KMS-11 (cell line): ENCODE measurements around the gene ANO9.

ENCODE experiments used
- H2AFZ ChIP-seq: fragments of 200-600 bp; sonication (generic); 2 replicates; pipeline ENCODE4 v1.6.1; 2016; ENCODE audit warnings: antibody characterized with exemption, mixed run types, low read depth
- H3K27ac ChIP-seq: fragments of 200-600 bp; sonication (generic); 2 replicates; pipeline ENCODE4 v1.6.1; 2016; ENCODE audit warnings: mild to moderate bottlenecking, mixed run types
- H3K27me3 ChIP-seq: fragments of 200-600 bp; sonication (generic); 2 replicates; pipeline ENCODE4 v1.6.1; 2017; ENCODE audit warnings: mild to moderate bottlenecking, low read depth, mixed run types, moderate library complexity; ENCODE audit not compliant: insufficient read depth
- H3K36me3 ChIP-seq: fragments of 200-600 bp; sonication (generic); 2 replicates; pipeline ENCODE4 v1.6.1; 2017; ENCODE audit warnings: mild to moderate bottlenecking, mixed run types; ENCODE audit not compliant: insufficient read depth
- H3K4me1 ChIP-seq: fragments of 200-600 bp; sonication (generic); 2 replicates; pipeline ENCODE4 v1.6.1; 2016; ENCODE audit warnings: mild to moderate bottlenecking, low read depth, mixed run types; ENCODE audit not compliant: poor library complexity, severe bottlenecking
- H3K4me2 ChIP-seq: fragments of 200-600 bp; sonication (generic); 2 replicates; pipeline ENCODE4 v1.7.0; 2016; ENCODE audit warnings: mild to moderate bottlenecking, mixed run types
- H3K4me3 ChIP-seq: fragments of 200-600 bp; sonication (generic); IDR thresholded peaks from 2 replicates; pipeline ENCODE4 v1.6.1; 2017; ENCODE audit warnings: low read depth, low read length, mixed read lengths; ENCODE audit not compliant: insufficient read depth
- H3K79me2 ChIP-seq: fragments of 200-600 bp; sonication (generic); 2 replicates; pipeline ENCODE4 v1.6.1; 2016; ENCODE audit warnings: low read depth, mixed run types; ENCODE audit not compliant: insufficient read depth
- H3K9ac ChIP-seq: fragments of 200-600 bp; sonication (generic); 2 replicates; pipeline ENCODE4 v1.6.1; 2016; ENCODE audit warnings: mild to moderate bottlenecking, mixed run types
- H4K20me1 ChIP-seq: fragments of 200-600 bp; sonication (generic); 2 replicates; pipeline ENCODE4 v1.6.1; 2016; ENCODE audit warnings: mild to moderate bottlenecking, mixed run types; ENCODE audit not compliant: insufficient read depth
- CTCF ChIP-seq: fragments of 200-600 bp; sonication (generic); conservative IDR thresholded peaks from 2 replicates; pipeline ENCODE4 v1.6.1; 2017; ENCODE audit warnings: low read depth, mild to moderate bottlenecking, antibody characterized with exemption, low read length, moderate library complexity, mixed read lengths

ANO9 gene

GRCh38 chr11:387193-387793, 54.5 kb downstream of the ANO9 start:
- H3K4me1 ChIP-seq = no peaks in the 10 kb centered on the region
- H4K20me1 ChIP-seq = no peaks in the 10 kb centered on the region
- no peak overlapping the region for H3K4me2 ChIP-seq
- no peaks in the 10 kb centered on the region for H3K36me3 ChIP-seq
- no peak overlapping the region for H3K4me3 ChIP-seq
- H3K27me3 ChIP-seq = peaks cover 78% of the 10 kb centered on the region
- no peak for TF ChIP-seq CTCF
- no peaks in the 10 kb centered on the region for H3K79me2 ChIP-seq
- H3K27ac ChIP-seq = no peak overlapping the region
- no peak overlapping the region for H3K9ac ChIP-seq
- no peak overlapping the region for H2AFZ ChIP-seq

DNA sequence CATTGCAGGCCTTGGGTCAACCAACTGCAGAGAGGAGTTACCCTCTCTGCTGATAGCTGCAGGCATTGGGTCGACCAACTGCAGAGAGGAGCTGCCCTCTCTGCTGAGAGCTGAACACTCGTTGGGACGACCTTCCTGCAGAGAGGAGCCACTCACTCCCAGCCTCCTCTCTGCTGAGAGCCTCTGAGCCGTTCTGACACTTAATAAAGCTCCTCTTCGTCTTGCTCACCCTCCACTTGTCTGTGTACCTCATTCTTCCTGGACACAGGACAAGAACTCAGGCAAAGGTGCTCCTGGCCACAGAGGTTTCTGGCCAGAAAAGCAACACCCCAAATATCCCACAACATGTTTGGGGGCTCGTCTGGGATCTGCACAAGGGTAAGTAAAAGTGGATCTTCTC, 55.3 kb downstream of the ANO9 start:
- Histone ChIP-seq H3K4me2 (no peak overlapping the region), H4K20me1 (no peaks in the 10 kb centered on the region), H3K27me3 (peaks cover 81% of the 10 kb centered on the region), H3K4me3 (no peak overlapping the region), H3K36me3 (no peaks in the 10 kb centered on the region), H3K79me2 (no peaks in the 10 kb centered on the region), H2AFZ (no peak overlapping the region), H3K27ac (no peak overlapping the region), H3K9ac (no peak overlapping the region), H3K4me1 (no peaks in the 10 kb centered on the region)
- no peak for TF ChIP-seq CTCF

- no peaks in the 10 kb centered on the region for H3K36me3 ChIP-seq
- H4K20me1 ChIP-seq = no peaks in the 10 kb centered on the region
- H3K27me3 ChIP-seq = peaks cover 77% of the 10 kb centered on the region
- H3K4me2 ChIP-seq = no peak overlapping the region
- no peaks in the 10 kb centered on the region for H3K4me1 ChIP-seq
- no peaks in the 10 kb centered on the region for H3K79me2 ChIP-seq
- no peak overlapping the region for H2AFZ ChIP-seq
- no peak for TF ChIP-seq CTCF
- no peak overlapping the region for H3K4me3 ChIP-seq
- H3K27ac ChIP-seq = no peak overlapping the region
- H3K9ac ChIP-seq = no peak overlapping the region
Observed at GRCh38 chr11:385594-386351, 56.0 kb downstream of the ANO9 start.

- H3K36me3 ChIP-seq = no peaks in the 10 kb centered on the region
- no peak overlapping the region for H3K4me2 ChIP-seq
- TF ChIP-seq CTCF = no peak
- H4K20me1 ChIP-seq = no peaks in the 10 kb centered on the region
- no peak overlapping the region for H2AFZ ChIP-seq
- H3K4me3 ChIP-seq = no peak overlapping the region
- no peak overlapping the region for H3K27ac ChIP-seq
- H3K79me2 ChIP-seq = no peaks in the 10 kb centered on the region
- no peaks in the 10 kb centered on the region for H3K4me1 ChIP-seq
- H3K9ac ChIP-seq = no peak overlapping the region
- H3K27me3 ChIP-seq = peaks cover 70% of the 10 kb centered on the region
Observed at GRCh38 chr11:384511-384910, 57.3 kb downstream of the ANO9 start.
